WTC11 (cell line): ENCODE results near the gene ZNF160.

Experiments
- ESRRA ChIP-seq: sonication (generic); formaldehyde crosslinking; IDR thresholded peaks from 2 replicates; pipeline ENCODE4 v1.8.1; 2022; ENCODE audit warnings: mild to moderate bottlenecking, missing genetic modification reagents, borderline replicate concordance
- TF ChIP-seq, protein P1 (sequence below): fragments of 200-600 bp; IDR thresholded peaks from 2 replicates; pipeline ENCODE4 v1.8.0; 2022; ENCODE audit warnings: antibody characterized with exemption
- TF ChIP-seq, protein P2 (sequence below): sonication (generic); formaldehyde crosslinking; IDR thresholded peaks from 2 replicates; pipeline ENCODE4 v1.8.1; 2022; ENCODE audit warnings: mild to moderate bottlenecking, moderate library complexity, missing genetic modification reagents
- TF ChIP-seq, protein P3 (sequence below): sonication (generic); formaldehyde crosslinking; IDR thresholded peaks from 2 replicates; pipeline ENCODE4 v1.8.1; 2023; ENCODE audit warnings: mild to moderate bottlenecking, missing genetic modification reagents, moderate library complexity
- TF ChIP-seq, protein P4 (sequence below): sonication (generic); formaldehyde crosslinking; IDR thresholded peaks from 2 replicates; pipeline ENCODE4 v1.8.0; 2023; ENCODE audit warnings: missing genetic modification reagents, mild to moderate bottlenecking, borderline replicate concordance

DNA sequence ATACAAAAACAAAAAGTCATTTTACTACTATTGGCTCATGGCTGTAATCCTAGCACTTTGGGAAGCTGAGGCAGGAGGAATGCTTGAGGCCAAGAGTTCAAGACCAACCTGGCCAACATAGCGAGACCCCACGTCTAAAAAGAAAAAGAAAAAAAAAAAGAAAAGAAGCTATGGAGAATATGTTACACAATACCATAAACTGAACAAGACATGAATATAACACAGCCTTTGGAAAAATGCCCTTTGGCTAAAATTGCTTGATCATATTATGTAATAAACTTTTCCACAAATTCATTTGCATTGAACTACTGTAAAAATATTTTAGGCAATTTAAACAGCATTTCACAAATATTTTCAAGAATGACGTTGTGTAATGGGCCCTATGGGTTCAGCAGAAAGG lies 33.2 kb upstream of the ZNF160 start:
- TF ChIP-seq, protein P1, sequence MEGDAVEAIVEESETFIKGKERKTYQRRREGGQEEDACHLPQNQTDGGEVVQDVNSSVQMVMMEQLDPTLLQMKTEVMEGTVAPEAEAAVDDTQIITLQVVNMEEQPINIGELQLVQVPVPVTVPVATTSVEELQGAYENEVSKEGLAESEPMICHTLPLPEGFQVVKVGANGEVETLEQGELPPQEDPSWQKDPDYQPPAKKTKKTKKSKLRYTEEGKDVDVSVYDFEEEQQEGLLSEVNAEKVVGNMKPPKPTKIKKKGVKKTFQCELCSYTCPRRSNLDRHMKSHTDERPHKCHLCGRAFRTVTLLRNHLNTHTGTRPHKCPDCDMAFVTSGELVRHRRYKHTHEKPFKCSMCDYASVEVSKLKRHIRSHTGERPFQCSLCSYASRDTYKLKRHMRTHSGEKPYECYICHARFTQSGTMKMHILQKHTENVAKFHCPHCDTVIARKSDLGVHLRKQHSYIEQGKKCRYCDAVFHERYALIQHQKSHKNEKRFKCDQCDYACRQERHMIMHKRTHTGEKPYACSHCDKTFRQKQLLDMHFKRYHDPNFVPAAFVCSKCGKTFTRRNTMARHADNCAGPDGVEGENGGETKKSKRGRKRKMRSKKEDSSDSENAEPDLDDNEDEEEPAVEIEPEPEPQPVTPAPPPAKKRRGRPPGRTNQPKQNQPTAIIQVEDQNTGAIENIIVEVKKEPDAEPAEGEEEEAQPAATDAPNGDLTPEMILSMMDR = no peak
- no peak for TF ChIP-seq ESRRA (CRISPR knock-in tag)
- TF ChIP-seq, protein P2, sequence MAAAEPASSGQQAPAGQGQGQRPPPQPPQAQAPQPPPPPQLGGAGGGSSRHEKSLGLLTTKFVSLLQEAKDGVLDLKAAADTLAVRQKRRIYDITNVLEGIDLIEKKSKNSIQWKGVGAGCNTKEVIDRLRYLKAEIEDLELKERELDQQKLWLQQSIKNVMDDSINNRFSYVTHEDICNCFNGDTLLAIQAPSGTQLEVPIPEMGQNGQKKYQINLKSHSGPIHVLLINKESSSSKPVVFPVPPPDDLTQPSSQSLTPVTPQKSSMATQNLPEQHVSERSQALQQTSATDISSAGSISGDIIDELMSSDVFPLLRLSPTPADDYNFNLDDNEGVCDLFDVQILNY (CRISPR knock-in tag) = no peak
- TF ChIP-seq, protein P3, sequence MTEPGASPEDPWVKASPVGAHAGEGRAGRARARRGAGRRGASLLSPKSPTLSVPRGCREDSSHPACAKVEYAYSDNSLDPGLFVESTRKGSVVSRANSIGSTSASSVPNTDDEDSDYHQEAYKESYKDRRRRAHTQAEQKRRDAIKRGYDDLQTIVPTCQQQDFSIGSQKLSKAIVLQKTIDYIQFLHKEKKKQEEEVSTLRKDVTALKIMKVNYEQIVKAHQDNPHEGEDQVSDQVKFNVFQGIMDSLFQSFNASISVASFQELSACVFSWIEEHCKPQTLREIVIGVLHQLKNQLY = no peak
- TF ChIP-seq, protein P4, sequence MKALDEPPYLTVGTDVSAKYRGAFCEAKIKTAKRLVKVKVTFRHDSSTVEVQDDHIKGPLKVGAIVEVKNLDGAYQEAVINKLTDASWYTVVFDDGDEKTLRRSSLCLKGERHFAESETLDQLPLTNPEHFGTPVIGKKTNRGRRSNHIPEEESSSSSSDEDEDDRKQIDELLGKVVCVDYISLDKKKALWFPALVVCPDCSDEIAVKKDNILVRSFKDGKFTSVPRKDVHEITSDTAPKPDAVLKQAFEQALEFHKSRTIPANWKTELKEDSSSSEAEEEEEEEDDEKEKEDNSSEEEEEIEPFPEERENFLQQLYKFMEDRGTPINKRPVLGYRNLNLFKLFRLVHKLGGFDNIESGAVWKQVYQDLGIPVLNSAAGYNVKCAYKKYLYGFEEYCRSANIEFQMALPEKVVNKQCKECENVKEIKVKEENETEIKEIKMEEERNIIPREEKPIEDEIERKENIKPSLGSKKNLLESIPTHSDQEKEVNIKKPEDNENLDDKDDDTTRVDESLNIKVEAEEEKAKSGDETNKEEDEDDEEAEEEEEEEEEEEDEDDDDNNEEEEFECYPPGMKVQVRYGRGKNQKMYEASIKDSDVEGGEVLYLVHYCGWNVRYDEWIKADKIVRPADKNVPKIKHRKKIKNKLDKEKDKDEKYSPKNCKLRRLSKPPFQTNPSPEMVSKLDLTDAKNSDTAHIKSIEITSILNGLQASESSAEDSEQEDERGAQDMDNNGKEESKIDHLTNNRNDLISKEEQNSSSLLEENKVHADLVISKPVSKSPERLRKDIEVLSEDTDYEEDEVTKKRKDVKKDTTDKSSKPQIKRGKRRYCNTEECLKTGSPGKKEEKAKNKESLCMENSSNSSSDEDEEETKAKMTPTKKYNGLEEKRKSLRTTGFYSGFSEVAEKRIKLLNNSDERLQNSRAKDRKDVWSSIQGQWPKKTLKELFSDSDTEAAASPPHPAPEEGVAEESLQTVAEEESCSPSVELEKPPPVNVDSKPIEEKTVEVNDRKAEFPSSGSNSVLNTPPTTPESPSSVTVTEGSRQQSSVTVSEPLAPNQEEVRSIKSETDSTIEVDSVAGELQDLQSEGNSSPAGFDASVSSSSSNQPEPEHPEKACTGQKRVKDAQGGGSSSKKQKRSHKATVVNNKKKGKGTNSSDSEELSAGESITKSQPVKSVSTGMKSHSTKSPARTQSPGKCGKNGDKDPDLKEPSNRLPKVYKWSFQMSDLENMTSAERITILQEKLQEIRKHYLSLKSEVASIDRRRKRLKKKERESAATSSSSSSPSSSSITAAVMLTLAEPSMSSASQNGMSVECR = no peak
